T-cell (primary cell): ENCODE measurements around the gene SSX2B. TPM values are rescaled to one million over a fixed set of nuclear protein-coding genes. Genes with fewer than 3 reads are reported as not detected.

Source experiments
- total RNA-seq, 35 experiments: library from RNA in 6 of 35; stranded (reverse) in 6 of 35; fragments of 120-200 nt in 1 of 35; gene quantifications; one replicate each; pipeline versions ENCODE4 v1.2.1 to v1.2.4 and lab custom pipeline; 2013 to 2026

Gene SSX2B
- total RNA-seq, 5 donors from 2014 or later (not counting 1 experiment from before 2014, with no cell fraction given), result not detected

Other genes starting within 250 kb of the SSX2B start
- not detected for gene XAGE1B, start 234.2 kb upstream of the SSX2B start, total RNA-seq
- not detected for gene SSX7, start 96.4 kb upstream of the SSX2B start, total RNA-seq
- gene SSX2, start 44.1 kb upstream of the SSX2B start, total RNA-seq, result not detected
- not detected for gene SPANXN5, start 46.2 kb downstream of the SSX2B start, total RNA-seq
- not detected for gene XAGE5, start 60.0 kb downstream of the SSX2B start, total RNA-seq
- gene XAGE3, start 116.8 kb downstream of the SSX2B start, total RNA-seq, result not detected
- gene FAM156B, start 146.1 kb downstream of the SSX2B start, total RNA-seq, result 10 to 100 TPM in 1 of 5 donors, 1 to 10 TPM in 4; 2.7 to 12.4 (median 7.4) TPM
- gene FAM156A, start 207.3 kb downstream of the SSX2B start, total RNA-seq, result 10 to 100 TPM; 16.5 to 23.0 (median 17.8) TPM